ENCODE data around the gene CAST.
"Not testable (repeated sequence)": the region's sequence is repeated elsewhere in the genome, so short reads cannot be mapped to it uniquely, and the experiment has no call there.

Gene CAST

DNA sequence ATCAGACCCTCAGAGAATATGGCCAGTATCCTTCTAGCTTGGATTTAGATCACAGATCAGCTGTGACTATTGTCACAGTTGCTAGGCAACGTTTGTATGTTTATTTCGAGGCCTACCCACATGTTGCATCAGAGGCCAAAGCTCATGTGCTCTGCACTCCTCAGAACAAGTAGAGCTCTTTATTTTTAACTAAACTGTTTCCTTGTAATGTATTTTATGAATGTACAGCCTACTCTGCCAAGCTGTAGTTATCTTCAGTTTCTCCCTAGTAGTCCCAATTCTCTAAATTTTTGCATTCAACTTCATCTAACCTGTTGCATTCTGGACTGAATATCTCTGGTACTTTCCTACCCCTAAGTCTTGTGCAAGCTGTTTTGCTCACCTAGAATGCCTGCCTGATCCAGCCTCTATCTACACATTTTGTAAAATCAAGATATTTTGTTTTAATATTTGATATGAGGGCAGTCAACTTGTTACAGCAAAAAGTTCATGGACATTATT is 52.8 kb downstream of the CAST start:
- DNase-seq: peak; percentile 45

DNA sequence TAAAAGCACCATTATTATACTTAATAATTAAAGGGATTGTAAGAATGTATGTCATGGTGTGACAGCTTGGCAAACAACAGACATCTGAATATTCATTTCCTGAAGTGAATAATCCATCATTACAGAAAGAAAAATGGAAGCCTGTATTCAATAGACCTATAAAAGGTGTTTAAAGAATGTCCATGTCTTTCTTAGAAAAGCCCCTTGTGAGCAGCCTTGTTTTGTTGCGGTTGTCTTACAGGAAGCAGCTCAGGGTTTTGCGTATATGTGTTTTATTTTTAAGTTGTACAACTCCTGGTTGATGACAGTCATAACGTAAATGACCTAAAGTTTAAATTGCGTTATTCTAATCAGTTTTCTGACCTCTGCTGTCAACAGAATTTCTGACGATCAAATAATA is 53.8 kb downstream of the CAST start:
- no peak for DNase-seq

DNA sequence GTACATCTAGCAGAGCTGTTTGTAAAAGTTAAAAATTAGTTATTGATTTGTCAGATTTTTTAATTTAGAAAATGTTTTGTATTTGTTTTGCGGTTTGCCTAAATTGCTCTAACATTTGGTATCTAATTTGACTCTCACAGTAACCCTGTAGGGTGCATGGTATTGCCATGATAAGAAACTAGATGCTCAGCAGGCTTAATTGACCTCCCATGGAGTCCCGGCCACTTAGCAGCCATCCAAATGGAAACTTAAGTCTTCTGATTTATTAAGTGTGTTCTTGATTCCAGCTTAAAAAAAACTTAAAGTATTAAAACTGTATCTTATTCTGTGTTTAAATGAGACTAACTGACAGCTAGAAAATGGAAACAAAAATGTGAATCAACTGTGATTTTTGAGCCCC is 54.5 kb downstream of the CAST start:
- no peak for DNase-seq

DNA sequence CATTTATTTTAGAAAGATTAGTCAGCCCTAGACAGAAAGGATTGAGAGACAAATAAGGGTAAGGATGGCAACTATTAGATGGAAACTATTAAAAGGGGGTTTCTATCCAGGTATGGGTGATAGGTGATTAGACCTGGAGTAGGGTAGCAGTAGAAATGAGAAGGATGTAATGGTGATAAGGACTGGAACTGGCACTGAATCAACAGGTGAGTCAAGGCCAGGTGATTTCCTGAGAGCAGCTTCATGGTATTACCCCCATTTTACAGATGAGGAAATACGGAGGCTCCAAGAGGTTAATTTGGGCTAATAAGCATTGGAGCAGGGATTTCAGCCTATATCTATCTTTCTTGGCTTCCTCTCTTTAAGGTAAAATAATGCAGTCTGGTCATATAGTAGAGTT is 55.7 kb downstream of the CAST start:
- DNase-seq: no peak

DNA sequence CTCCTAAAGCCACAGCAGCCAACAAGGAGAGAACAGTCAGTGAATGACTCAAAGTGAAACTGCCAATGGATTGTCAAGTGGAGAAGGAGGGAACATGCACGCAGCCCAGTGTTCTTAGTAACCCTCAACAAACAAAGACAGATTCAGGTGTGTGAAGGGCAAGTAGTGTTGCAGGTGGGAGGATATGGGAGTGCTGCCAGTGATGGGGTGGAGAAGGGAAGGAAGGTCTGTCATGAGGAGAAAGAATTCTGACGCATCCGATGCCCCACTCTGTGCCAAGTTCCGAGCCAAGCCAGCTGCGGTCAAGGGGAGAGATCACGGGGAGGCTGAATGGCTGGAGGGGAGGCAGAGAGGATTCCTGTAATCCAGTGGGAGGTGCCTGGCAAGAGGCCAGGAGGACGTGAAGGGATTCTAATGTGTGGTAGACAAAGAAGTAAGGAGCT is 56.5 kb downstream of the CAST start:
- DNase-seq: peak; percentile 52

DNA sequence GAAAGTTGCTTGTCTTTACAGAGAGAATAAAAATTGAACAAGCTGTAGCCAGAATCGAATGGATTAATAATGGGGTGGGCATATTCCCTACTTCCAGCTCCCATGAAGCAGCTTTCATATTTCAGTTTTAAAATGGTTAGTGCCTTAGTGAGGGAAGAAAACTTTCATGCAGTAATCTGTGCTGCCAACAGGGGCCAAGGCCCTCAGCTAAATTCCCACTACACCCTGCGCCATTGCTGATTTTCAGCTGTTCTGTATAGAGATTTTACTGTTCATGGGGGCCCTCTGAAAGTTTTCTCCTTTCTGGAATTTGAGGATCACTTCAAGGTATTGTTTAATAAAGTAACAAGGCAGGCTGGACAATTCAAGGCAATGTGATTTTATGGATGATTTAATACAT is 58.2 kb downstream of the CAST start:
- DNase-seq: no peak

DNA sequence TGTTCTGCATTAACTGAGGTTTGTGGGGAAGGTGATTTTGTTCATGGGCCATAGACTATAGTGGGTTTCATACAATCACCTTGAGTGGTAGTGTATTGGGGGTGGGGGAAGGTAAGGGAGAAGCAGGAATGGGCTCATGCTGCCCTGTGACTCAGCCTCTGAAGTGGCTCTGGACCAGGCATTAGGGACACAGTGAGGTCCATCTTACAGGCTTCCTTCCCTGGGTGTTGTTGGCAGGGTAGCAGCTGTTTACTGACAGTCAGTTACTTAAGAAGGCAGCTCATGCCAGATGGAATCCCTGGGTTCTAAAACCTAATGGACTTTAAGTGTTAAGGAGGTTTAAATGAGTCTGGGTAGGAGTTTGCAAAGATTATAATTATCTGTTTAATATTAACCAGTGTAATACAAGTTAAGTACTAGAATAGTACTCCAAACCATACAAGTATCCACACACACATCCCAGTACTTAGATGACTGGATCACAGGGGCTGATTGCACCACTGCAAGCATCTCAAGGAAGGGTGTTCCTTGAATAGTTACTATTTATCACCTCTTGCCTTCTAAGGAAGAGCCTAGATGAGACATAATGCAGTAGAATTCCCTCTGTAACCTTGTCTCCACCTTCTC is 59.3 kb downstream of the CAST start:
- no peak for DNase-seq

DNA sequence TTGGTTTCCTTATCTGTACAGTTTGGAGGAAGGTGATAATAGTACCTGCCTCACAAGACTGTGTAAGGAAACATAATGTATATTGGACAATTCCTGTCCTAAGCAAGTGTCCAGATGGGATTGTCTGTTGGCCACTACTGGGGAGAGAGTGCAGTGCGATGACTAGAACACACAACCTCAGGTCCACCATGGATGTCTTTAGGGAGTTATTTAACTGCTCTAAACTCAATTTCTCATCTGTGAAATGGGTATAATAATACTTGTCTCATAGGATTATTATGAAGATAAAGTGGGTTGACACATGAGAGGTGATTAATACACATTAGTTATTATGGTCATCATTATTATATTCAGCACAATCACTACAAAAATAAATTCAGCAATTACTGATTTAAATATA is 63.1 kb downstream of the CAST start:
- DNase-seq: no peak

DNA sequence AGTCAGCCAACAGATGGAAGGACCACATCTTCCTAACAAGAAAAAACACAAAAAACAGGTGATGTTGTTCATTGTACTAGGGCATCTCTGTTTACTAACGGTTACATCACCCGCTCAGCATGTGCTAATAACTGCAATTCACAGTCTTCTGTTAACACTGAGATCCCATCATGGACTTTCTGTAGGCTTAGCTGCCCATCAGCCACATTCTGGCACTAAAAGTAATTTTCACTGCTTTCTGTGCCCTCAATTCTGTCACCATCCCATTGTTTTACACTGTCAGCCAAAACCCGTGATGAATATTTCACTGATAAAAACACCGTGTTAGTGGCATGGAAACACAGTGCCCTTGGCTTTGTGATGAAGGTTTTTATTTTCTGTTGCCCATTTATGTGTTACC is 64.6 kb downstream of the CAST start:
- DNase-seq: no peak

DNA sequence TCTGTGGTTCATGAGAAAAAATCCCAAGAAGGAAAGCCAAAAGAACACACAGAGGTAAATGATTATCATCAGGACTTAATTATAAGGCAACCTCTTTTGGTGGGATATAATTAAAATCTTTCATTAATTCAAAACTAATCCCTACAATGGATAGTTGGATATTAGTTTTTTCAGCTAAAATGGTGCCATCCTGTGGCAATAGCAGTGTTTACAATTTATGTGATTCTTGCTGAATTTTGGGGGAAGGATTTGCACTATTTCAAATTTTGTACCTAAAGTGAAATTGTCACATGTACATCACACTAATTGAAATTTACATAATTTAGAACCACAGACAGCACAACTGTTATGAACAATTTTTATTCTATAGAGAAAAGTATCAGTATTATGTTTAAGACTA is 67.0 kb downstream of the CAST start:
- DNase-seq: no peak

DNA sequence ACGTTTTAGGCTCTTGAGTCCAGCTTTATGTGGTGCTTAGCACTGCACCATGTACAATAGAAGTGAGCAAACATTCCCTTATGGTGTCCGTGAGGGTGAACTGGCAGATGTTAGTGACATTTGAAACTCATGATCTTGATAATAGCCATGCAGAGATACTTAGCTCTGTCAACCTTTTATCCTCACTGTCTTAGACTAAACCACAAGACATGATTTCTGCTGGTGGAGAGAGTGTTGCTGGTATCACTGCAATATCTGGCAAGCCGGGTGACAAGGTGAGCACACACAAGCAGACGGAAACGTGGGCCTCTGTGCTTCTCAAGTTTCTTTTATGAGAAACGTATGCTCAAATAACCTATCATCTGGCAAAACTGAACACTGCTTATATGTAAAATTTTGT is 68.4 kb downstream of the CAST start:
- DNase-seq: peak; percentile 62

DNA sequence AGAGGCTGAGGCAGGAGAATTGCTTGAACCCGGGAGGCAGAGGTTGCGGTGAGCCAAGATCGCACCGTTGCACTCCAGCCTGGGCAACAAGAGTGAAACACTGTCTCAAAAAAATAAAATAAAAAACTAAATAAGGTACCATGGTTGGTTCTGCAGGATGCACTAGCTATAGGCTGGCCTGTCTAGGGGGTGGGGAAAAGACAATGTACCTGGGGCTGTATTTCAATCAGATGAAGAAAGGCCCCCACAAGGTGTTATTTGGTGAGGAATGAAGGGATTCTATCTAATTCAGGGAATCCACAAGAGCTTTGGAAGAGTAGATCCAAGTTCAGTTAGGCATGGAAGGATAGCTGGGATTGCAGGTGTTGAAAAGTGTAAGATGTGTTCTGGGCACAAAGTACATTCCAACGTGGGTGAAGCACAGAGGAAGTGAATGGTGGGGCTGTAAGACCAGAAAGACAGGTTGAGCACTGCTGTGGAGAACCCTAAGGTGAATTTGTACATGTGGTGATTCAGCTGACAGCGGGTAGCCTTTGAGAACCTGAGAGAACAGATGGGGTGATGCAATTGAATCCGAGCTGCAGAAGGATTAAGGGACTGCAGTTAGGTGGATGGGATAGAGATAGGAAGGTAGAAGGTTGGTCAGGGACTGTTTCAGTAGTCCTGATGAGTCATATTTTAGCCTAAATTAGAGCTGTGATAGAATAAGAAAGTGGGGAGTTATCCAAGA is 71.8 kb downstream of the CAST start:
- no peak for DNase-seq

DNA sequence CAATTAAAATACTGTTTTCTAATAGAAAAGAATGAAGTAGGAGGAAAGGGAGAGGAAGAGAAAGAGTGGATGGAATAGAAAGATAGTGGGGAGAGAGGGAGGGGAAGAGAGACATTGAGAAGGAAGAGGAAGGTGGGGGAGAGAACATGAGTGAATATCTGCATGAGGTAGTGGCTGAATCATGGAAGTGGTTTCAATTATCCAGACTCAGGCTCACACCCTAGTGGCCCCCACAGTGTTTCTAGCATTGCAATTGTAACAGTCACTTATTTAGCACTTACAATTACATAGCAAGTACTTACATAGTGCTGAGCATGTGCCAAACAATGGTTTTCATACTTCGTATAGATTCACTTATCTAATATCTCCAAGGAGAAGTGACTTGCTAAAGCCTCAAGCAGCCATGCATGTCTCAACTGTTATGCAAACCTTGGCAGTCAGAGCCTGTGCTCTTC is 72.7 kb downstream of the CAST start:
- no peak for DNase-seq

DNA sequence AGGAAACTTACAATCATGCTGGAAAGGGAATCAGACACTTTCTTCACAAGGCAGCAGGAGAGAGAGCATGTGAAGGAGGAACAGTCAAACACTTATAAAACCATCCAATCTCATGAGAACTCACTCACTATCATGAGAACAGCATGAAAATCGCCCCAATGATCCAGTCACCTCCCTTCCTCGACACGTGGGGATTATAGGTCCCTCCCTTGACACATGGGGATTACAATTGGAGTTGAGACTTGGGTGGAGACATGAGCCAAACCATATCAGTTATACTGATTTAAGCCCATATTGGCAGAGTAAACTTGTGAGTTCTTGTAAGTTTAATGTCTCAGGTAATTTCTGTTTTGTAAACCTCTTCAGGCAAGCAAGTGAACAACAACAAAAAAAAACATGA is 74.8 kb downstream of the CAST start:
- DNase-seq: no peak

DNA sequence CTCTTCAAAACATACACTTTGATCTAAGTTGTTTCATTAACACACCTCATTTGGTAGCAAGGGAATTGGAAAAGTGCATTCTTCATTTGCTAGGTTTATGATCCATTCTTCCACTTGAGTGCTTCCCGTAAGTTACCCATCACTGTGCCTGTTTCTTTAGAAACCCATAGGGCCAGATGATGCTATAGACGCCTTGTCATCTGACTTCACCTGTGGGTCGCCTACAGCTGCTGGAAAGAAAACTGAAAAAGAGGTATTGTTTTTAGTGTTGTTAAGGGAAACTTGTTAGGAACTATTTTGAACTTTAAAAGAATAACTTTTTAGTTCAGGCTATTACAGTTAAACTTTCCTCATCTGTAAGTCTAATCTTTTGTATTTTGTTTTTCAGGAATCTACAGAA is 78.9 kb downstream of the CAST start:
- DNase-seq: no peak

DNA sequence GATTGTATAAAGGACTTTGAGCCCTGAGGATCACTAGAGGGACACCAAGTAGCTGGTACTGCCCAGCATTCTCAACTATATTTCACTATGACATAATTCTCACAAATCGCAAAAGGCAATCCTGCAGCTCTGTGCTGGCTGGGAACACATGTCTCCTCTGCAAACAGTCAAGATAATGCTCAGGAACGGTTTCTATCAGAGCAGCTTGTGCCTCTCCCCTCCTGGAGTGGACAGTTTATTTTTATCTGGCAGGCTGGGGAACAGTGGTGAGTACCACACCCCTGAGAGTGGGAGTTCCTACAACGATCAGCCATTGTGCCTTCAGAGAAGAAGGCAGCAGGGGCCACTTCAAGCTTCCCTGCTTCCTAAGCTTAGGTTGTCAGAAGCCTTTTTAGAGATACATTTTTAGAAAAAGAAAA is 79.7 kb downstream of the CAST start:
- DNase-seq: no peak

DNA sequence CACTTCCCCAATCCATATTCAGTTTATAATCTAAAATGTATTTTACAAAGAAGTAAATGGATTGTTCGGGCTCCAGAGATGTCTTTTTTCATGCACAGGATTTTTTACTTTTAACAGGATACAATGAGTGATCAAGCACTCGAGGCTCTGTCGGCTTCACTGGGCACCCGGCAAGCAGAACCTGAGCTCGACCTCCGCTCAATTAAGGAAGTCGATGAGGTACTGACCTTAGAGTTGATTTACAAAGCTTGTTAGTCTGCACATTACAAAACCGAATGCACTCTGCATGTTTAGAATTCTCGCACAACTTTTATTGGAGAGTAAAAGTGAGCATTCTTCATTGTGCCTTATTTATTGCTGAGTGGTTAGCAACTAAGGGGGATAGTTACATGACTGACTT is 80.4 kb downstream of the CAST start:
- DNase-seq: no peak

DNA sequence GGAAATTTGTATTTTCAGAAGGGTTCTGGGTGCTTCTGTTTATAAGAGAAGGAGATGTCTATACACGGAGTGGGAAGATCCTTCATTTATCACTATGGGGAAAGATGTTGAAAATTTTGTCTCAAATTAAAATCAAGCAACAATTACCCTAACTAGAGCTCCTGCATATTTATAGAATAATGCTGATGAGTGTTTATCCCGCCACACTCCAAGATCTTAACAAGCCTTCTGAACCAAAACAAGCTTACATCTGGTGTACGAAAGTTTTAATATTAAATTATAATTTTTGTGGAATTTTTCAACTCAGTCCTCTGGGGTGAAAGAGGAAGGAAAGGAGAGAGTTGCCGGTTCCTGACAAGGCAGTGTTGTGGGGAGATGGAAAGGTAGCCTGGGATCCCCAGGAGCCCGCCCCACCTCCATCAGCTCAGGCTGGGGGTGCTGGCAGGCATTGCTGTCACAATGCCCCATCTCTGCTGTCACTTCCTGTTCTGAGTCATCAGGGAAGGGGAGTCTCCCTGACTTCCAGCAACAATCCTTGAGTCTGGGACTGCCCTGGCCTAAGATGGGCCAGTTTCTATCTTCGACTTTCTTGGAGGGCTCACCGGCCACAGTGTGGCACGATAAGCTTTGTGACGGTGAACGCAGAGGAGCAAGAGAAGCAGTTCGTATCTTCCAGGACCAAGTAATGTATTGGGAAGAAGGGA is 81.0 kb downstream of the CAST start:
- no peak for DNase-seq

DNA sequence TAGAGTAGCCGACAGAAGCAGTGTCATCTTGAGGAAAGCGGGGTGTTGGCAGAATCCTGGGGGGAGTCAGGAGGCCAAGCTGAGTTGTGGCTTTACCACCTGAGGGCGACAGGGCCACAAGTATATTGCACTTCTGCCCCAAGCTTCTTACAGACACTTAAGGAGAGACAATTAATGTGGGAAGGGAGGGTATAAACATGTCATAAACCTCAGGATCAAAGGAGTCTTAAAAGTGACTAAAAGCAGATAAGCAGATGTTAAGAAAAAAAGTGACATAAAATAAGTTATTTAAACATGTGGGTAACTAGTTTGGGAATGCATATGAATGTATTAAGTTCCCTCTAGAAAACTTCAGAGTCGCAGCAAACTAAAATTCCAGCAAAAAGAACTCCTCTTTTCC is 81.6 kb downstream of the CAST start:
- DNase-seq: no peak

DNA sequence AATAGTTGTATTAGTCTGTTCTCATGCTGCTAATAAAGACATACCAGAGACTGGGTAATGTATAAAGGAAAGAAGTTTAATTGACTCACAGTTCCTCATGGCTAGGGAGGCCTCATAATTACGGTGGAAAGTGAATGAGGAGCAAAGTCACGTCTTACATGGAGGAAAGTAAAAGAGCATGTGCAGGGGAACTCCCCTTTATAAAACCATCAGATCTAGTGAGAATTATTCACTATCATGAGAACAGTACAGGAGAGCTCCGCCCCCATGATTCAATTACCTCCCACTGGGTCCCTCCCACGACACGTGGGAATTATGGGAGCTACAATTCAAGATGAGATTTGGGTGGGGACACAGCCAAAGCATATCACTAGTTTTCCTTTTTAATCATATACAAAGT is 82.0 kb downstream of the CAST start:
- not testable (repeated sequence) for DNase-seq

DNA sequence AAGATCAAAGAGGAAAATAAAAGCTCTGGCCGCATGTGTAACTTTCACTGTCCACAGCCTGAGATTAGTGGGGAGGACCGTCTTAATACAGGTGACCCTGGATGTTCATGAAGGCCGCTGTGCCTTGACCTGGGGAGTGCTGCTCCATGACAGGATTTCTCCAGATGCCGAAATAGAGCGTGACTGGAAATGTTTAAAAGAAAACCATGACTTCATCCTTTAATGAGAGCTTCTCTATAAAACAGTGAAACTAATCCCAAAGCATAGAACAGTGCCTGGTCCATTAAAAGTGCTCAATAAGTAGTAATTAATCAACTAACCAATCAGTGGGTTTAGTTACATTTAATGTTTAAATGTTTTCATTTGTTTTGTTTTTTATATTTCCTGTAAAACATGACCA is 82.8 kb downstream of the CAST start:
- no peak for DNase-seq

DNA sequence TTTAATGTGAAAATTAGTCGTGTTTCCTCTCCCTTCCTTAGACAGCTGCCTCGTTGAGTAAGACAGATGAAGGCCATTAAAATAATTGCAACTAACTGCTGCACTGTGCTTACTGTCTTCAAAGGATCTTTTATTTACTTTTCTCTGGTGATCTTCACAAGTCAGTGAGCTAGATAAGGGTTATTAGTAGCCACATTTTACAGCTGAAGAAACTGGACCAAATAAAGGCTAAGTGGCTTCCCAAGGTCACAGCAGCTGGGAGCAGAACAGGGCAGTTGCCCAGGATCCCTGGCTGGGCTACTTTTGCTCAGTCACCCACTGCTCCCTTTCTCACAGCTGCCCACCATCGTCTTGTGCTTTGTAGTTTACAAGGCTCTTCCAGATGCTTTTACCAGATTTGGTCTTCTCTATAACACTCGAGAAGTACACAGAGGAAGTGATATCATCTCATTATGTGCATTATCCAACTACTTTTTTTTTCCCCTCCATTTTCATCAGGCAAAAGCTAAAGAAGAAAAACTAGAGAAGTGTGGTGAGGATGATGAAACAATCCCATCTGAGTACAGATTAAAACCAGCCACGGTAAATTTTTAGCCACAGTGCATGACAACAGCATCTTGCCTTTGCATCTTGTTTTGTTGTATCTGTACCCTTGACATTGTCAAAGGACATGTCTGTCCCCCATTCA is 83.8 kb downstream of the CAST start:
- DNase-seq: no peak

DNA sequence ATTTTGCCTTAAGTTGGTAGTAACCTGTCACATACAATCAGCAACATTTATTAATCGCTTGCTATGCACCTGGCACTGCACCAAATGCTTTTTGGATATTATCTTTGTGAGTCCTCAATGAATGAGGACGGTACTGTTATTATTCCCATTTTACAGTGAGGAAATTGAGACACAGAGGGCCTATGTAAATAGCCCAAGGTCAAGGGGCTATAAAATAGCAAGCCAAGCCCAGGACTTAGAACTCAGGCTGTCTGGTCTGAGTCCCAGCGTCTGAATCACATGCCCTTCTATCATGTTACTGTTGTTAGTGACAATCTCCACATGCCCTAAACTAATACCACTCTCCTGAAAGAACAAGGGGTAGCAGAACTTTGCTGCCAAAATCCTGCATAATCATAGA is 85.5 kb downstream of the CAST start:
- no peak for DNase-seq
